ENCODE results near the gene FOXP4.

Gene FOXP4

GRCh38 chr6:41586252-41587007 lies 40.2 kb downstream of the FOXP4 start:
- peaks cover 25% of the 10 kb centered on the region for H3K36me3 ChIP-seq (ENCODE audit: control insufficient read depth, insufficient read depth, low read length)

GRCh38 chr6:41587131-41587879 lies 41.1 kb downstream of the FOXP4 start:
- Histone ChIP-seq H3K4me3 (ENCODE audit: low read length) (no peak overlapping the region), H3K36me3 (ENCODE audit: control insufficient read depth, insufficient read depth, low read length) (peaks cover 27% of the 10 kb centered on the region), H3K9me3 (ENCODE audit: control insufficient read depth, low read length) (no peaks in the 10 kb centered on the region), H3K4me1 (ENCODE audit: control insufficient read depth, insufficient read depth, low read length) (peaks cover 23% of the 10 kb centered on the region), H3K27me3 (ENCODE audit: control insufficient read depth, insufficient read depth, low read length) (no peaks in the 10 kb centered on the region), H3K9ac (ENCODE audit: low read length) (no peak overlapping the region)

More at GRCh38 chr6:41586252-41587007, 40.2 kb downstream of the FOXP4 start:
- no peaks in the 10 kb centered on the region for H3K9me3 ChIP-seq (ENCODE audit: control insufficient read depth, low read length)
- no peaks in the 10 kb centered on the region for H3K27me3 ChIP-seq (ENCODE audit: control insufficient read depth, insufficient read depth, low read length)
- no peak overlapping the region for H3K9ac ChIP-seq (ENCODE audit: low read length)
- H3K4me3 ChIP-seq (ENCODE audit: low read length): no peak overlapping the region
- H3K4me1 ChIP-seq (ENCODE audit: control insufficient read depth, insufficient read depth, low read length): peaks cover 23% of the 10 kb centered on the region

GRCh38 chr6:41588111-41588510 lies 41.9 kb downstream of the FOXP4 start:
- Histone ChIP-seq H3K4me1 (ENCODE audit: control insufficient read depth, insufficient read depth, low read length) (peaks cover 20% of the 10 kb centered on the region), H3K4me3 (ENCODE audit: low read length) (no peak overlapping the region), H3K36me3 (ENCODE audit: control insufficient read depth, insufficient read depth, low read length) (peaks cover 27% of the 10 kb centered on the region), H3K9me3 (ENCODE audit: control insufficient read depth, low read length) (no peaks in the 10 kb centered on the region), H3K27me3 (ENCODE audit: control insufficient read depth, insufficient read depth, low read length) (no peaks in the 10 kb centered on the region), H3K9ac (ENCODE audit: low read length) (no peak overlapping the region)

GRCh38 chr6:41589223-41589622 lies 43.0 kb downstream of the FOXP4 start:
- H3K4me3 ChIP-seq (ENCODE audit: low read length): no peak overlapping the region
- no peaks in the 10 kb centered on the region for H3K9me3 ChIP-seq (ENCODE audit: control insufficient read depth, low read length)
- no peak overlapping the region for H3K9ac ChIP-seq (ENCODE audit: low read length)
- peaks cover 27% of the 10 kb centered on the region for H3K36me3 ChIP-seq (ENCODE audit: control insufficient read depth, insufficient read depth, low read length)
- peaks cover 9% of the 10 kb centered on the region for H3K4me1 ChIP-seq (ENCODE audit: control insufficient read depth, insufficient read depth, low read length)
- H3K27me3 ChIP-seq (ENCODE audit: control insufficient read depth, insufficient read depth, low read length): no peaks in the 10 kb centered on the region

- no peak overlapping the region for H3K9ac ChIP-seq (ENCODE audit: low read length)
- H3K36me3 ChIP-seq (ENCODE audit: control insufficient read depth, insufficient read depth, low read length): peaks cover 32% of the 10 kb centered on the region
- no peaks in the 10 kb centered on the region for H3K27me3 ChIP-seq (ENCODE audit: control insufficient read depth, insufficient read depth, low read length)
- peaks cover 2% of the 10 kb centered on the region for H3K4me1 ChIP-seq (ENCODE audit: control insufficient read depth, insufficient read depth, low read length)
- no peak overlapping the region for H3K4me3 ChIP-seq (ENCODE audit: low read length)
- H3K9me3 ChIP-seq (ENCODE audit: control insufficient read depth, low read length): no peaks in the 10 kb centered on the region
These were observed 43.7 kb downstream of the FOXP4 start for GRCh38 chr6:41589636-41590622.

- H3K4me1 ChIP-seq (ENCODE audit: control insufficient read depth, insufficient read depth, low read length): no peaks in the 10 kb centered on the region
- H3K4me3 ChIP-seq (ENCODE audit: low read length): no peak overlapping the region
- H3K9ac ChIP-seq (ENCODE audit: low read length): no peak overlapping the region
- H3K36me3 ChIP-seq (ENCODE audit: control insufficient read depth, insufficient read depth, low read length): peaks cover 37% of the 10 kb centered on the region
- no peaks in the 10 kb centered on the region for H3K27me3 ChIP-seq (ENCODE audit: control insufficient read depth, insufficient read depth, low read length)
- H3K9me3 ChIP-seq (ENCODE audit: control insufficient read depth, low read length): no peaks in the 10 kb centered on the region
These were observed 44.9 kb downstream of the FOXP4 start for GRCh38 chr6:41591122-41591521.

GRCh38 chr6:41591859-41592502 lies 45.8 kb downstream of the FOXP4 start:
- H3K4me3 ChIP-seq (ENCODE audit: low read length): no peak overlapping the region
- H3K36me3 ChIP-seq (ENCODE audit: control insufficient read depth, insufficient read depth, low read length): peaks cover 46% of the 10 kb centered on the region
- H3K9me3 ChIP-seq (ENCODE audit: control insufficient read depth, low read length): no peaks in the 10 kb centered on the region
- no peak overlapping the region for H3K9ac ChIP-seq (ENCODE audit: low read length)
- H3K4me1 ChIP-seq (ENCODE audit: control insufficient read depth, insufficient read depth, low read length): no peaks in the 10 kb centered on the region
- H3K27me3 ChIP-seq (ENCODE audit: control insufficient read depth, insufficient read depth, low read length): no peaks in the 10 kb centered on the region

- peaks cover 49% of the 10 kb centered on the region for H3K36me3 ChIP-seq (ENCODE audit: control insufficient read depth, insufficient read depth, low read length)
- no peaks in the 10 kb centered on the region for H3K9me3 ChIP-seq (ENCODE audit: control insufficient read depth, low read length)
- H3K27me3 ChIP-seq (ENCODE audit: control insufficient read depth, insufficient read depth, low read length): no peaks in the 10 kb centered on the region
- H3K4me3 ChIP-seq (ENCODE audit: low read length): no peak overlapping the region
- no peak overlapping the region for H3K9ac ChIP-seq (ENCODE audit: low read length)
- no peaks in the 10 kb centered on the region for H3K4me1 ChIP-seq (ENCODE audit: control insufficient read depth, insufficient read depth, low read length)
These were observed 47.2 kb downstream of the FOXP4 start for GRCh38 chr6:41593406-41593805.

- H3K4me1 ChIP-seq (ENCODE audit: control insufficient read depth, insufficient read depth, low read length): no peaks in the 10 kb centered on the region
- H3K36me3 ChIP-seq (ENCODE audit: control insufficient read depth, insufficient read depth, low read length): peaks cover 45% of the 10 kb centered on the region
- H3K9ac ChIP-seq (ENCODE audit: low read length): no peak overlapping the region
These were observed 47.7 kb downstream of the FOXP4 start for GRCh38 chr6:41593839-41594238.

GRCh38 chr6:41594326-41594725 lies 48.1 kb downstream of the FOXP4 start:
- Histone ChIP-seq H3K4me3 (ENCODE audit: low read length) (no peak overlapping the region), H3K27me3 (ENCODE audit: control insufficient read depth, insufficient read depth, low read length) (no peaks in the 10 kb centered on the region), H3K36me3 (ENCODE audit: control insufficient read depth, insufficient read depth, low read length) (peaks cover 40% of the 10 kb centered on the region), H3K9me3 (ENCODE audit: control insufficient read depth, low read length) (no peaks in the 10 kb centered on the region), H3K4me1 (ENCODE audit: control insufficient read depth, insufficient read depth, low read length) (no peaks in the 10 kb centered on the region), H3K9ac (ENCODE audit: low read length) (no peak overlapping the region)

More at GRCh38 chr6:41593839-41594238, 47.7 kb downstream of the FOXP4 start:
- Histone ChIP-seq H3K9me3 (ENCODE audit: control insufficient read depth, low read length) (no peaks in the 10 kb centered on the region), H3K27me3 (ENCODE audit: control insufficient read depth, insufficient read depth, low read length) (no peaks in the 10 kb centered on the region), H3K4me3 (ENCODE audit: low read length) (no peak overlapping the region)

- no peak overlapping the region for H3K9ac ChIP-seq (ENCODE audit: low read length)
- H3K27me3 ChIP-seq (ENCODE audit: control insufficient read depth, insufficient read depth, low read length): no peaks in the 10 kb centered on the region
- H3K9me3 ChIP-seq (ENCODE audit: control insufficient read depth, low read length): no peaks in the 10 kb centered on the region
- no peaks in the 10 kb centered on the region for H3K4me1 ChIP-seq (ENCODE audit: control insufficient read depth, insufficient read depth, low read length)
- H3K36me3 ChIP-seq (ENCODE audit: control insufficient read depth, insufficient read depth, low read length): peaks cover 40% of the 10 kb centered on the region
- no peak overlapping the region for H3K4me3 ChIP-seq (ENCODE audit: low read length)
These were observed 48.6 kb downstream of the FOXP4 start for GRCh38 chr6:41594766-41595165.
